DOHH2 (cell line): ENCODE data around the gene PANX2.

Experiments used
- H3F3A ChIP-seq: fragments of 200-600 bp; sonication (generic), shearing (Covaris generic); 2 replicates; pipeline ENCODE4 v1.6.0; 2016; ENCODE audit warnings: antibody characterized with exemption, mild to moderate bottlenecking; ENCODE audit not compliant: control insufficient read depth, insufficient read depth
- H3K27ac ChIP-seq: fragments of 200-600 bp; sonication (generic); 2 replicates; pipeline ENCODE4 v1.5.1; 2014; ENCODE audit warnings: low read depth, mild to moderate bottlenecking, low read length, moderate library complexity
- H3K27me3 ChIP-seq: fragments of 200-600 bp; sonication (generic); 2 replicates; pipeline ENCODE4 v1.6.1; 2014; ENCODE audit warnings: mild to moderate bottlenecking, low read length, mixed read lengths; ENCODE audit not compliant: control insufficient read depth
- H3K36me3 ChIP-seq: fragments of 200-600 bp; sonication (generic); 2 replicates; pipeline ENCODE4 v1.6.1; 2014; ENCODE audit warnings: mild to moderate bottlenecking, low read length, moderate library complexity, mixed read lengths; ENCODE audit not compliant: control insufficient read depth
- H3K4me1 ChIP-seq: fragments of 200-600 bp; sonication (generic); 2 replicates; pipeline ENCODE4 v1.6.1; 2014; ENCODE audit warnings: mild to moderate bottlenecking, low read length, mixed read lengths; ENCODE audit not compliant: control insufficient read depth
- H3K4me2 ChIP-seq: fragments of 200-600 bp; sonication (generic); 2 replicates; pipeline ENCODE4 v1.6.0; 2014; ENCODE audit warnings: mild to moderate bottlenecking, low read length, moderate library complexity
- H3K4me3 ChIP-seq: fragments of 200-600 bp; sonication (generic); 2 replicates; pipeline ENCODE4 v1.5.1; 2014; ENCODE audit warnings: mild to moderate bottlenecking, low read length, mixed read lengths
- H3K79me2 ChIP-seq: fragments of 200-600 bp; sonication (generic); 2 replicates; pipeline ENCODE4 v1.6.1; 2014; ENCODE audit warnings: mild to moderate bottlenecking, low read length, mixed read lengths; ENCODE audit not compliant: control insufficient read depth
- H3K9me2 ChIP-seq: fragments of 200-600 bp; sonication (generic); replicated peaks from 2 replicates; pipeline ENCODE4 v1.6.1; 2014; ENCODE audit warnings: mild to moderate bottlenecking, low read length, mixed read lengths; ENCODE audit not compliant: control insufficient read depth
- H3K9me3 ChIP-seq: fragments of 200-600 bp; sonication (generic); 2 replicates; pipeline ENCODE4 v1.6.1; 2014; ENCODE audit warnings: antibody characterized with exemption, low read length, mixed read lengths; ENCODE audit not compliant: control insufficient read depth, insufficient read depth
- H4K20me1 ChIP-seq: fragments of 200-600 bp; sonication (generic); 2 replicates; pipeline ENCODE4 v1.6.0; 2014; ENCODE audit warnings: low read depth, mild to moderate bottlenecking, antibody characterized with exemption, low read length, moderate library complexity; ENCODE audit not compliant: control insufficient read depth, insufficient read depth
- CTCF ChIP-seq: fragments of 200-600 bp; sonication (generic); IDR thresholded peaks from one replicate; pipeline ENCODE4 v1.5.1; 2014; ENCODE audit warnings: antibody characterized with exemption, mild to moderate bottlenecking, low read depth, low read length; ENCODE audit not compliant: poor library complexity, severe bottlenecking
- EZH2phosphoT487 ChIP-seq: fragments of 200-600 bp; sonication (generic); IDR thresholded peaks from 2 replicates; pipeline ENCODE4 v1.6.1; 2017; ENCODE audit warnings: borderline replicate concordance, mild to moderate bottlenecking, antibody characterized with exemption, low read length, moderate library complexity, mixed read lengths

PANX2 gene

GRCh38 chr22:50217543-50218152 is 47.1 kb downstream of the PANX2 start:
- Histone ChIP-seq H3K36me3 (peaks cover 93% of the 10 kb centered on the region), H3K27me3 (no peaks in the 10 kb centered on the region), H3K9me3 (no peaks in the 10 kb centered on the region), H3K4me3 (no peak overlapping the region), H3K27ac (no peak overlapping the region), H3K4me1 (no peaks in the 10 kb centered on the region), H3F3A (no peaks in the 10 kb centered on the region), H3K4me2 (no peak overlapping the region), H4K20me1 (no peaks in the 10 kb centered on the region), H3K9me2 (no peaks in the 10 kb centered on the region), H3K79me2 (peaks cover 32% of the 10 kb centered on the region)
- TF ChIP-seq EZH2phosphoT487 (no peak), CTCF (no peak)

GRCh38 chr22:50218153-50218995 is 47.8 kb downstream of the PANX2 start:
- H3K9me2 ChIP-seq, result no peaks in the 10 kb centered on the region
- H3K4me2 ChIP-seq, result no peak overlapping the region
- no peaks in the 10 kb centered on the region for H3K27me3 ChIP-seq
- no peaks in the 10 kb centered on the region for H4K20me1 ChIP-seq
- TF ChIP-seq CTCF (no peak), EZH2phosphoT487 (no peak)
- H3K27ac ChIP-seq, result no peak overlapping the region
- H3K79me2 ChIP-seq, result peaks cover 25% of the 10 kb centered on the region
- no peaks in the 10 kb centered on the region for H3F3A ChIP-seq
- H3K4me3 ChIP-seq, result no peak overlapping the region
- no peaks in the 10 kb centered on the region for H3K9me3 ChIP-seq
- no peaks in the 10 kb centered on the region for H3K4me1 ChIP-seq
- H3K36me3 ChIP-seq, result peaks cover 92% of the 10 kb centered on the region

- Histone ChIP-seq H3K27ac (no peak overlapping the region), H3K79me2 (peaks cover 17% of the 10 kb centered on the region), H4K20me1 (no peaks in the 10 kb centered on the region), H3K4me2 (no peak overlapping the region), H3K27me3 (no peaks in the 10 kb centered on the region), H3K9me2 (no peaks in the 10 kb centered on the region), H3K4me3 (no peak overlapping the region), H3K4me1 (no peaks in the 10 kb centered on the region), H3F3A (no peaks in the 10 kb centered on the region), H3K9me3 (no peaks in the 10 kb centered on the region), H3K36me3 (peaks cover 87% of the 10 kb centered on the region)
- no peak for TF ChIP-seq CTCF
- TF ChIP-seq EZH2phosphoT487, result no peak
These were observed 48.6 kb downstream of the PANX2 start for GRCh38 chr22:50218996-50219727.
